ENCODE data around the gene GTF2B. TPM values are rescaled to one million over a fixed set of nuclear protein-coding genes. Genes with fewer than 3 reads are reported as not detected.
A peak's percentile ranks its signal among the peaks of the same experiment; 100 is the strongest.

GTF2B gene
- total RNA-seq, 2 donors from 2014 or later: 18.6 to 19.9 TPM

DNA sequence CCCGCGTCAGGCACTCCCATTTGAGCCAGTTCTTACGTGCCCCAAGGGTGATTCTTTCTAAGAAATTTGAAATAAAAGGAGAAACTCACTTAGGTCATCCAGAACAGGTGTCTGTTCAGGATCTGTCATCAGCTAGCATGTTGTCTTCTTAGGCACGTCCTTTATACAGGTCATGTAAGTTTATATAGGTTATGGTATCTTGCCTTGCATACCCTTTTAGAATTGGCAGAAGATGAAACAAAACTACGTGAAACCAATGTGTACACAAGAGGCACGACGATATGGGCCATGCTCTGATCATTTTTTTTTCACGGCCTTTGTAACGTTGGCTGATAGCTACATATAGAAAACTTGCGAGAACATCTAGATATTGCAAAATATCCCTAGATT lies 579 bp upstream of the GTF2B start:
- Histone ChIP-seq H3K4me1 (ENCODE audit: control insufficient read depth, insufficient read depth, low read length) (no peaks in the 10 kb centered on the region), H3K27me3 (ENCODE audit: control insufficient read depth, insufficient read depth, low read length, poor library complexity, severe bottlenecking) (no peaks in the 10 kb centered on the region), H3K36me3 (ENCODE audit: control insufficient read depth, insufficient read depth, low read length) (peaks cover 8% of the 10 kb centered on the region), H3K27ac (ENCODE audit: low read depth, low read length) (no peak overlapping the region), H3K9me3 (ENCODE audit: control insufficient read depth, low read length) (no peaks in the 10 kb centered on the region), H3K9ac (ENCODE audit: extremely low read depth, low read length, poor library complexity, severe bottlenecking) (peak overlapping the region; percentile 82), H3K4me3 (ENCODE audit: low read length) (peak overlapping the region; percentile 90)
- DNase-seq: no peak
- WGBS, 2 experiments (ENCODE audit: insufficient coverage in 1 of 2, insufficient read length in 1 of 2): 66 to 92% methylated on average over 7 to 9 of the region's 10 CpGs
- Mint-ChIP-seq H3K36me3 (ENCODE audit: low read depth) (peaks cover 4% of the 10 kb centered on the region), H3K27me3 (ENCODE audit: insufficient read depth) (no peaks in the 10 kb centered on the region), H3K27ac (no peak overlapping the region), H3K4me3 (peak overlapping the region; percentile 91), H3K4me1 (peaks cover 8% of the 10 kb centered on the region), H3K9me3 (no peaks in the 10 kb centered on the region)
- TF ChIP-seq, protein P1, sequence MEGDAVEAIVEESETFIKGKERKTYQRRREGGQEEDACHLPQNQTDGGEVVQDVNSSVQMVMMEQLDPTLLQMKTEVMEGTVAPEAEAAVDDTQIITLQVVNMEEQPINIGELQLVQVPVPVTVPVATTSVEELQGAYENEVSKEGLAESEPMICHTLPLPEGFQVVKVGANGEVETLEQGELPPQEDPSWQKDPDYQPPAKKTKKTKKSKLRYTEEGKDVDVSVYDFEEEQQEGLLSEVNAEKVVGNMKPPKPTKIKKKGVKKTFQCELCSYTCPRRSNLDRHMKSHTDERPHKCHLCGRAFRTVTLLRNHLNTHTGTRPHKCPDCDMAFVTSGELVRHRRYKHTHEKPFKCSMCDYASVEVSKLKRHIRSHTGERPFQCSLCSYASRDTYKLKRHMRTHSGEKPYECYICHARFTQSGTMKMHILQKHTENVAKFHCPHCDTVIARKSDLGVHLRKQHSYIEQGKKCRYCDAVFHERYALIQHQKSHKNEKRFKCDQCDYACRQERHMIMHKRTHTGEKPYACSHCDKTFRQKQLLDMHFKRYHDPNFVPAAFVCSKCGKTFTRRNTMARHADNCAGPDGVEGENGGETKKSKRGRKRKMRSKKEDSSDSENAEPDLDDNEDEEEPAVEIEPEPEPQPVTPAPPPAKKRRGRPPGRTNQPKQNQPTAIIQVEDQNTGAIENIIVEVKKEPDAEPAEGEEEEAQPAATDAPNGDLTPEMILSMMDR (conservative IDR thresholded peaks at IDR 0.05): no peak

DNA sequence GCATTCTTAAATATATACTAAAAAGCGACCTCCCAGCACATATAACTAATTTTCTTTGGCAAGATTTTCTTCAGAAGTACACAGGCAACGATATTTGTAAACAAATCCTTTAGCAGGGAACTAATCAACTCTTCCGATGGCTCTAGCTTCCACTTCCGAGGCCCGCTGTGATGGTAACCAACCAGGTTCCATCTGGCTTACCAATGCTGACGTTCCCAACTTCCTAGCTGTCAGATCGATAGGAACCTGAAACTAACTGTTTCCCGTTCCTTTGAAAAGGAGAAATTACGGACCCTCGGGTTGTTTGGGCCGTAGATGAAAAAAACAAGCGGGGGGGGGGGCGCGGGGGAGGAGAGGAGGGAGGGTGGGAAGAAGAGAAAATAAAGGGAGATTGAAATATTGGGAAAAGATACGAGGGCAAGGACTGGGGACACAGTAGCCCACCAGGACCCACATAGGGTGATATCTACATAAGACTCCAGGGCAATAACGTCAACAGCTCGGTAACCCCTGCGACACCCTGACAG lies 513 bp downstream of the GTF2B start:
- peak overlapping the region; percentile 91 for H3K4me3 Mint-ChIP-seq
- Histone ChIP-seq H3K36me3 (ENCODE audit: control insufficient read depth, insufficient read depth, low read length) (peaks cover 18% of the 10 kb centered on the region), H3K9ac (ENCODE audit: extremely low read depth, low read length, poor library complexity, severe bottlenecking) (peak overlapping the region; percentile 82), H3K9me3 (ENCODE audit: control insufficient read depth, low read length) (no peaks in the 10 kb centered on the region), H3K27me3 (ENCODE audit: control insufficient read depth, insufficient read depth, low read length, poor library complexity, severe bottlenecking) (no peaks in the 10 kb centered on the region), H3K27ac (ENCODE audit: low read depth, low read length) (peak overlapping the region; percentile 88), H3K4me3 (ENCODE audit: low read length) (peak overlapping the region; percentile 90), H3K4me1 (ENCODE audit: control insufficient read depth, insufficient read depth, low read length) (no peaks in the 10 kb centered on the region)
- H3K9me3 Mint-ChIP-seq: no peaks in the 10 kb centered on the region
- peak; percentile 71 for DNase-seq
- TF ChIP-seq, protein P1 (conservative IDR thresholded peaks at IDR 0.05): no peak
- peaks cover 9% of the 10 kb centered on the region for H3K36me3 Mint-ChIP-seq (ENCODE audit: low read depth)
- peaks cover 8% of the 10 kb centered on the region for H3K4me1 Mint-ChIP-seq
- no peaks in the 10 kb centered on the region for H3K27me3 Mint-ChIP-seq (ENCODE audit: insufficient read depth)
- WGBS, 2 experiments (ENCODE audit: insufficient coverage in 1 of 2, insufficient read length in 1 of 2): 1 to 2% methylated on average over 7 to 16 of the region's 18 CpGs
- H3K27ac Mint-ChIP-seq: peak overlapping the region; percentile 98

DNA sequence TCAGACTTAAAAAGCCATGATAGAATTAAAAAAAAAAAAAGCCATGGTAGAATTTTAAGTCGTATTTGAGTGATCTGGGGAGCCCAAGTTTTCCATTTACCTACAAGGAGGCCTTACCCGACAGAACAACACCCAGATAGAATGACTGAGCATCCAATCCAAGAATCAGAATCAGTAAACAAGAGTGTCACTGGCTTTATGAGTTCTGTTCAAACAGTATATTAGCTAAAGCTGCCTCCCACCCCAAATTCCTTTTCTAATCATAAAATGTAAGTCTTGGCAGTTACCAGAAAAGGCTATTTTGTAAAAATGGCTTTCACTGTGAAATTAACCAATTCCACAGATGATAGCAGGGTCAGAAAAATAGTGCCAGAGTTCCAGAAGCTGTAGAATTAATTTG lies 1.2 kb downstream of the GTF2B start:
- no peak overlapping the region for H3K9ac ChIP-seq (ENCODE audit: extremely low read depth, low read length, poor library complexity, severe bottlenecking)
- H3K27me3 Mint-ChIP-seq (ENCODE audit: insufficient read depth): no peaks in the 10 kb centered on the region
- peaks cover 10% of the 10 kb centered on the region for H3K36me3 Mint-ChIP-seq (ENCODE audit: low read depth)
- H3K4me1 Mint-ChIP-seq: peaks cover 8% of the 10 kb centered on the region
- peak overlapping the region; percentile 90 for H3K4me3 ChIP-seq (ENCODE audit: low read length)
- H3K9me3 Mint-ChIP-seq: no peaks in the 10 kb centered on the region
- no peaks in the 10 kb centered on the region for H3K27me3 ChIP-seq (ENCODE audit: control insufficient read depth, insufficient read depth, low read length, poor library complexity, severe bottlenecking)
- no peaks in the 10 kb centered on the region for H3K4me1 ChIP-seq (ENCODE audit: control insufficient read depth, insufficient read depth, low read length)
- no peak overlapping the region for H3K27ac ChIP-seq (ENCODE audit: low read depth, low read length)
- TF ChIP-seq, protein P1 (conservative IDR thresholded peaks at IDR 0.05): no peak
- DNase-seq: no peak
- no peak overlapping the region for H3K27ac Mint-ChIP-seq
- 82% methylated on average over 2 of the region's 2 CpGs; no CpG with 5 or more reads in 1 of the 2 experiments for WGBS, 2 experiments (ENCODE audit: insufficient coverage in 1 of 2, insufficient read length in 1 of 2)
- H3K9me3 ChIP-seq (ENCODE audit: control insufficient read depth, low read length): no peaks in the 10 kb centered on the region
- H3K4me3 Mint-ChIP-seq: peak overlapping the region; percentile 91
- H3K36me3 ChIP-seq (ENCODE audit: control insufficient read depth, insufficient read depth, low read length): peaks cover 23% of the 10 kb centered on the region
